Stimulated activated CD4-positive, alpha-beta T cell treated with anti-CD3 and anti-CD28 coated beads, Interleukin-4, amount 100 ng/mL, for 48 hours (primary cell): ENCODE results near the gene LPAR6.
"Not testable (repeated sequence)": the region's sequence is repeated elsewhere in the genome, so short reads cannot be mapped to it uniquely, and the experiment has no call there.

Source experiments
- DNase-seq, 2 donors: peaks; one replicate each; pipeline ENCODE4 v3.0.0-alpha.2; 2020; ENCODE audit warnings: low read depth in 2 of 2

The LPAR6 gene

GRCh38 chr13:48412881-48413351 lies at the start of gene LPAR6:
Gene LPAR6 (minus strand): TSS chr13:48413113. CDS start chr13:48412423, 690 bp downstream.
- no peak for DNase-seq

- no peak for DNase-seq
These were observed 44.8 kb upstream of the LPAR6 start for GRCh38 chr13:48457578-48458242.

GRCh38 chr13:48456546-48456945 lies 43.6 kb upstream of the LPAR6 start:
- DNase-seq: no peak

- DNase-seq: not testable (repeated sequence)
These were observed 38.3 kb upstream of the LPAR6 start for GRCh38 chr13:48451196-48451595.

- DNase-seq: no peak
These were observed 36.7 kb upstream of the LPAR6 start for GRCh38 chr13:48449656-48450055.

GRCh38 chr13:48448959-48449614 lies 36.2 kb upstream of the LPAR6 start:
- DNase-seq: no peak

GRCh38 chr13:48448285-48448958 lies 35.5 kb upstream of the LPAR6 start:
- no peak for DNase-seq

- no peak for DNase-seq
These were observed 33.6 kb upstream of the LPAR6 start for GRCh38 chr13:48446464-48446863.

GRCh38 chr13:48443442-48444208 lies 30.7 kb upstream of the LPAR6 start:
- DNase-seq: no peak

GRCh38 chr13:48437371-48437770 lies 24.5 kb upstream of the LPAR6 start:
- DNase-seq: no peak

- no peak for DNase-seq
These were observed 23.9 kb upstream of the LPAR6 start for GRCh38 chr13:48436661-48437288.

- no peak for DNase-seq
These were observed 21.3 kb upstream of the LPAR6 start for GRCh38 chr13:48434200-48434599.

- DNase-seq: no peak
These were observed 19.2 kb upstream of the LPAR6 start for GRCh38 chr13:48431987-48432615.

- no peak for DNase-seq
These were observed 18.5 kb upstream of the LPAR6 start for GRCh38 chr13:48431431-48431830.

- DNase-seq: no peak
These were observed 17.0 kb upstream of the LPAR6 start for GRCh38 chr13:48429886-48430285.

GRCh38 chr13:48429036-48429435 lies 16.1 kb upstream of the LPAR6 start:
- no peak for DNase-seq

GRCh38 chr13:48426755-48427298 lies 13.9 kb upstream of the LPAR6 start:
- DNase-seq: not testable (repeated sequence)

- no peak for DNase-seq
These were observed 13.1 kb upstream of the LPAR6 start for GRCh38 chr13:48426052-48426451.

GRCh38 chr13:48424212-48424611 lies 11.3 kb upstream of the LPAR6 start:
- no peak for DNase-seq

- not testable (repeated sequence) for DNase-seq
These were observed 9.1 kb upstream of the LPAR6 start for GRCh38 chr13:48422003-48422402.

- DNase-seq: no peak
These were observed 2.6 kb upstream of the LPAR6 start for GRCh38 chr13:48415516-48415915.
